K562 (cell line): ENCODE data around the gene ZNF687. TPM values are rescaled to one million over a fixed set of nuclear protein-coding genes. Genes with fewer than 3 reads are reported as not detected.

Experiments used
- CHD2 ChIP-seq: IDR thresholded peaks from 2 replicates; pipeline ENCODE4 v1.6.1; 2011; ENCODE audit warnings: low read depth, low read length
- KAT8 ChIP-seq: fragments of 450-650 bp; IDR thresholded peaks from 2 replicates; pipeline ENCODE4 v1.6.1; 2016; ENCODE audit warnings: low read depth, mild to moderate bottlenecking
- ZC3H4 ChIP-seq: sonication (generic); formaldehyde crosslinking; IDR thresholded peaks from 2 replicates; pipeline ENCODE4 v1.9.0; 2021; ENCODE audit warnings: missing genetic modification reagents, borderline replicate concordance
- polyA plus RNA-seq, 8 experiments: library from polyadenylated mRNA; depleted of rRNA in 4 of 8; stranded (reverse) in 5 of 8; unstranded in 3 of 8; fragments of >200 nt; fragmentation: Nextera tagmentation in 2 of 8; fragmentation: Illumina TruSeq in 1 of 8; extraction: Ambion mirVana in 2 of 8; extraction: Trizol in 1 of 8; gene quantifications; 2 replicates each; pipeline versions ENCODE4 v1.2.1 to v1.2.3, GENCODE V29; 2011 to 2014; ENCODE audit warnings: inconsistent platforms in 1 of 8, missing spikeins in 1 of 8
- total RNA-seq, 7 experiments: library from RNA; depleted of rRNA in 6 of 7; stranded (reverse); fragments of >200 nt in 6 of 7; fragmentation: Illumina TruSeq in 2 of 7; extraction: Trizol in 2 of 7; gene quantifications; 2 replicates each; pipeline versions ENCODE4 v1.2.1 to v1.2.3, GENCODE V29; 2011 to 2021; ENCODE audit warnings: low replicate concordance in 1 of 7
- TF ChIP-seq, protein P1 (sequence below): fragments of 450-650 bp; formaldehyde crosslinking; IDR thresholded peaks from 2 replicates; pipeline ENCODE4 v1.4.0; 2020; ENCODE audit warnings: mild to moderate bottlenecking, moderate library complexity
- TF ChIP-seq, protein P2 (sequence below), 2 experiments: IDR thresholded peaks in 1 of 2; conservative IDR thresholded peaks in 1 of 2; 2 replicates each; pipeline ENCODE4 v1.6.1; 2016; ENCODE audit warnings: low read depth in 2 of 2, mild to moderate bottlenecking in 1 of 2, missing compliant biosample characterization in 1 of 2, missing genetic modification characterization in 1 of 2, moderate library complexity in 1 of 2
- TF ChIP-seq, protein P3 (sequence below): fragments of 250-450 bp; sonication (Bioruptor Pico); IDR thresholded peaks from 2 replicates; pipeline ENCODE4 v1.5.1; 2021; ENCODE audit warnings: mild to moderate bottlenecking
- TF ChIP-seq, protein P4 (sequence below): fragments of 250-450 bp; sonication (Bioruptor Pico); IDR thresholded peaks from 2 replicates; pipeline ENCODE4 v1.6.1; 2021; ENCODE audit warnings: mild to moderate bottlenecking
- TF ChIP-seq, protein P5 (sequence below), 2 experiments: fragments of 450-650 bp; conservative IDR thresholded peaks; 2 replicates each; pipeline ENCODE4 v1.6.1; 2017; ENCODE audit warnings: mild to moderate bottlenecking in 2 of 2, moderate library complexity in 2 of 2

ZNF687 gene
- total and polyA plus RNA-seq, 9 of the 15 experiments (the other 6 are each of a cell fraction or from before 2014, with no cell fraction given): 0.13 to 26.4 (median 10.6) TPM

DNA sequence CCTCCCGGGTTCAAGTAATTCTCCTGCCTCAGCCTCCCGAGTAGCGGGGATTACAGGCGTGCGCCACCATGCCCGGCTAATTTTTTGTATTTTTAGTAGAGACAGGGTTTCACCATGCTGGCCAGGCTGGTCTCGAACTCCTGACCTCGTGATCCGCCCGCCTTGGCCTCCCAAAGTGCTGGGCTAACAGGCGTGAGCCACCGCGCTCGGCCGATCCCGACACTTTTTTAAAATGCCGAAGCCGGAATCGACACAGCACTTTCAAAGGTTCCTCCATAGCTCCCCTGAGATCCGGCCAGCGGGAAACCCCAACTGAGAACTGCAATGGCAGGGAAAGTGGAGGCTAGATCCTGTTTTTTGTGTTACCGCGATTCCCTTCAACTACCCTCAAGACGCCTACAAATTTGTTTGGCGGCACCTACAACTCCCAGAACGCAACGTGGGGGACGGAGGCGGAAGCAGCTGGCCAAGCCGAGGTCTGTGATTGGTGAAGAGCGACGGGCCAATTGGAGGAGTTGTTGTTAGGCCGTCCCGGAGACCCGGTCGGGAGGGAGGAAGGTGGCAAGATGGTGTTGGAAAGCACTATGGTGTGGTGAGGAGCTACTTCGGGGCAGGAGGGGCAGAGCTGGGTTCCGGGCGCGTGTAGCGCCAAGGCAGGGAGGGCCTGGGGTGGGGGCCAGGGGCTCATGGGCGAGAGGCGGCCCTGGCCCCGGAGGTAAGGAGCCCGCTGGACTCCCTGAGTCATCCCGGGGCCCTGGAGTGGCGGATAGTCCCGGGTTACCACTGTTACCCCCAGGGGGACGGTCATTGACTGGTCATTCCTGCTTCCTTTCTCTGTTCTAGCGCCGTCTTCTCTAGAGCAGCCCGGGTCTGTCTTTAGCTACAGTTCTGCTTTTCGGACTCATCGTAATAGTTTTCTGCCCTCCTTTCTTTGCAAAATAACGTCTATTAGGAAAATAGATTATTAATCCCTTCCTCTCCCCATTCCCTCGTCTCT lies 27.6 kb upstream of the ZNF687 start, which contains the start of gene PSMD4 (continued):
- TF ChIP-seq, protein P1, sequence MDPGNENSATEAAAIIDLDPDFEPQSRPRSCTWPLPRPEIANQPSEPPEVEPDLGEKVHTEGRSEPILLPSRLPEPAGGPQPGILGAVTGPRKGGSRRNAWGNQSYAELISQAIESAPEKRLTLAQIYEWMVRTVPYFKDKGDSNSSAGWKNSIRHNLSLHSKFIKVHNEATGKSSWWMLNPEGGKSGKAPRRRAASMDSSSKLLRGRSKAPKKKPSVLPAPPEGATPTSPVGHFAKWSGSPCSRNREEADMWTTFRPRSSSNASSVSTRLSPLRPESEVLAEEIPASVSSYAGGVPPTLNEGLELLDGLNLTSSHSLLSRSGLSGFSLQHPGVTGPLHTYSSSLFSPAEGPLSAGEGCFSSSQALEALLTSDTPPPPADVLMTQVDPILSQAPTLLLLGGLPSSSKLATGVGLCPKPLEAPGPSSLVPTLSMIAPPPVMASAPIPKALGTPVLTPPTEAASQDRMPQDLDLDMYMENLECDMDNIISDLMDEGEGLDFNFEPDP (CRISPR knock-in tag): no peak
- TF ChIP-seq, protein P2, sequence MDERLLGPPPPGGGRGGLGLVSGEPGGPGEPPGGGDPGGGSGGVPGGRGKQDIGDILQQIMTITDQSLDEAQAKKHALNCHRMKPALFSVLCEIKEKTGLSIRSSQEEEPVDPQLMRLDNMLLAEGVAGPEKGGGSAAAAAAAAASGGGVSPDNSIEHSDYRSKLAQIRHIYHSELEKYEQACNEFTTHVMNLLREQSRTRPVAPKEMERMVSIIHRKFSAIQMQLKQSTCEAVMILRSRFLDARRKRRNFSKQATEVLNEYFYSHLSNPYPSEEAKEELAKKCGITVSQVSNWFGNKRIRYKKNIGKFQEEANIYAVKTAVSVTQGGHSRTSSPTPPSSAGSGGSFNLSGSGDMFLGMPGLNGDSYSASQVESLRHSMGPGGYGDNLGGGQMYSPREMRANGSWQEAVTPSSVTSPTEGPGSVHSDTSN (CRISPR knock-in tag; IDR thresholded peaks at IDR 0.05; ENCODE audit: low read depth): no peak
- TF ChIP-seq, protein P2 (tag; conservative IDR thresholded peaks at IDR 0.05; ENCODE audit: low read depth): no peak
- TF ChIP-seq, protein P3, sequence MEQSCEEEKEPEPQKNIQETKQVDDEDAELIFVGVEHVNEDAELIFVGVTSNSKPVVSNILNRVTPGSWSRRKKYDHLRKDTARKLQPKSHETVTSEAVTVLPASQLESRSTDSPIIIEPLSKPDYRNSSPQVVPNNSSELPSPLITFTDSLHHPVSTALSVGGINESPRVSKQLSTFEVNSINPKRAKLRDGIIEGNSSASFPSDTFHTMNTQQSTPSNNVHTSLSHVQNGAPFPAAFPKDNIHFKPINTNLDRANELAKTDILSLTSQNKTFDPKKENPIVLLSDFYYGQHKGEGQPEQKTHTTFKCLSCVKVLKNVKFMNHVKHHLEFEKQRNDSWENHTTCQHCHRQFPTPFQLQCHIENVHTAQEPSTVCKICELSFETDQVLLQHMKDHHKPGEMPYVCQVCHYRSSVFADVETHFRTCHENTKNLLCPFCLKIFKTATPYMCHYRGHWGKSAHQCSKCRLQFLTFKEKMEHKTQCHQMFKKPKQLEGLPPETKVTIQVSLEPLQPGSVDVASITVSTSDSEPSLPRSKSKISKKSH (CRISPR knock-in tag): no peak
- TF ChIP-seq, protein P4, sequence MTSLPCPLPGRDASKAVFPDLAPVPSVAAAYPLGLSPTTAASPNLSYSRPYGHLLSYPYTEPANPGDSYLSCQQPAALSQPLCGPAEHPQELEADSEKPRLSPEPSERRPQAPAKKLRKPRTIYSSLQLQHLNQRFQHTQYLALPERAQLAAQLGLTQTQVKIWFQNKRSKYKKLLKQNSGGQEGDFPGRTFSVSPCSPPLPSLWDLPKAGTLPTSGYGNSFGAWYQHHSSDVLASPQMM (CRISPR knock-in tag): no peak
- TF ChIP-seq, protein P5, sequence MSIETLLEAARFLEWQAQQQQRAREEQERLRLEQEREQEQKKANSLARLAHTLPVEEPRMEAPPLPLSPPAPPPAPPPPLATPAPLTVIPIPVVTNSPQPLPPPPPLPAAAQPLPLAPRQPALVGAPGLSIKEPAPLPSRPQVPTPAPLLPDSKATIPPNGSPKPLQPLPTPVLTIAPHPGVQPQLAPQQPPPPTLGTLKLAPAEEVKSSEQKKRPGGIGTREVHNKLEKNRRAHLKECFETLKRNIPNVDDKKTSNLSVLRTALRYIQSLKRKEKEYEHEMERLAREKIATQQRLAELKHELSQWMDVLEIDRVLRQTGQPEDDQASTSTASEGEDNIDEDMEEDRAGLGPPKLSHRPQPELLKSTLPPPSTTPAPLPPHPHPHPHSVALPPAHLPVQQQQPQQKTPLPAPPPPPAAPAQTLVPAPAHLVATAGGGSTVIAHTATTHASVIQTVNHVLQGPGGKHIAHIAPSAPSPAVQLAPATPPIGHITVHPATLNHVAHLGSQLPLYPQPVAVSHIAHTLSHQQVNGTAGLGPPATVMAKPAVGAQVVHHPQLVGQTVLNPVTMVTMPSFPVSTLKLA (conservative IDR thresholded peaks at IDR 0.05): peak; percentile 71 to 82
- TF ChIP-seq ZC3H4 (CRISPR knock-in tag): no peak
- peak; percentile 78 for TF ChIP-seq CHD2
- no peak for TF ChIP-seq KAT8
